Endodermal cell (in vitro differentiated cells): ENCODE measurements around the gene SCTR. TPM values are rescaled to one million over a fixed set of nuclear protein-coding genes. Genes with fewer than 3 reads are reported as not detected.

Experiments used
- DNase-seq: peaks from one replicate; pipeline ENCODE4 v3.0.0-alpha.2; 2017
- H3K27ac ChIP-seq: 2 replicates; pipeline ENCODE4 v1.5.1; 2013; ENCODE audit warnings: mild to moderate bottlenecking, low read depth, low read length, moderate library complexity
- H3K27me3 ChIP-seq: 2 replicates; pipeline ENCODE4 v1.6.1; 2013; ENCODE audit warnings: mild to moderate bottlenecking, low read length, moderate library complexity; ENCODE audit not compliant: insufficient read depth, control insufficient read depth, poor library complexity, severe bottlenecking
- H3K36me3 ChIP-seq: 2 replicates; pipeline ENCODE4 v1.7.0; 2013; ENCODE audit warnings: mild to moderate bottlenecking, low read length, moderate library complexity; ENCODE audit not compliant: control insufficient read depth, insufficient read depth
- H3K4me1 ChIP-seq: one replicate; pipeline ENCODE4 v1.7.0; 2013; ENCODE audit warnings: low read length; ENCODE audit not compliant: control insufficient read depth, insufficient read depth
- H3K4me3 ChIP-seq: 2 replicates; pipeline ENCODE4 v1.5.1; 2013; ENCODE audit warnings: mild to moderate bottlenecking, low read length, moderate library complexity
- H3K9ac ChIP-seq: 2 replicates; pipeline ENCODE4 v1.6.1; 2013; ENCODE audit warnings: mild to moderate bottlenecking, low read length, moderate library complexity; ENCODE audit not compliant: poor library complexity, severe bottlenecking; ENCODE audit errors: extremely low read depth
- H3K9me3 ChIP-seq: 2 replicates; pipeline ENCODE4 v1.6.1; 2013; ENCODE audit warnings: mild to moderate bottlenecking, low read length, moderate library complexity; ENCODE audit not compliant: control insufficient read depth
- H3K27ac Mint-ChIP-seq: 2 replicates; pipeline ENCODE4 v1.8.0; 2020; ENCODE audit warnings: mixed read lengths
- H3K27me3 Mint-ChIP-seq: 2 replicates; pipeline ENCODE4 v1.8.0; 2021; ENCODE audit warnings: mild to moderate bottlenecking, mixed read lengths; ENCODE audit not compliant: insufficient read depth
- H3K36me3 Mint-ChIP-seq: 2 replicates; pipeline ENCODE4 v1.8.0; 2020; ENCODE audit warnings: low read depth, mixed read lengths
- H3K4me1 Mint-ChIP-seq: 2 replicates; pipeline ENCODE4 v1.8.0; 2020; ENCODE audit warnings: mixed read lengths
- H3K4me3 Mint-ChIP-seq: 2 replicates; pipeline ENCODE4 v1.8.0; 2020; ENCODE audit warnings: mild to moderate bottlenecking, moderate library complexity, mixed read lengths
- H3K9me3 Mint-ChIP-seq: 2 replicates; pipeline ENCODE4 v1.8.0; 2020; ENCODE audit warnings: mild to moderate bottlenecking, mixed read lengths
- WGBS, 2 experiments: methylation state at CpG; one replicate each; pipeline versions ENCODE4 v1.1.5 to v1.1.7; 2013; ENCODE audit warnings: missing lambda C conversion rate in 2 of 2, mixed read lengths in 1 of 2; ENCODE audit not compliant: insufficient coverage in 1 of 2, insufficient read length in 1 of 2; 5-methylcytosine and 5-hydroxymethylcytosine counted together
- total RNA-seq, 2 donors: library from RNA; stranded (reverse); fragmentation: NEBNext Ultra II Directional in 1 of 2; extraction: Animal tissue kit (Norgen Biotek cat#: 25700) in 1 of 2; gene quantifications; 2 replicates in 1 of 2; 3 replicates in 1 of 2; pipeline ENCODE4 v1.2.1, GENCODE V29; 2021
- TF ChIP-seq, protein P1 (sequence below): fragments of 200-600 bp; sonication (generic); conservative IDR thresholded peaks from 2 replicates; pipeline ENCODE4 v1.5.0; 2021; ENCODE audit warnings: antibody characterized with exemption, mild to moderate bottlenecking

SCTR gene
- total RNA-seq, 2 donors from 2014 or later = 0.20 to 0.49 TPM

DNA sequence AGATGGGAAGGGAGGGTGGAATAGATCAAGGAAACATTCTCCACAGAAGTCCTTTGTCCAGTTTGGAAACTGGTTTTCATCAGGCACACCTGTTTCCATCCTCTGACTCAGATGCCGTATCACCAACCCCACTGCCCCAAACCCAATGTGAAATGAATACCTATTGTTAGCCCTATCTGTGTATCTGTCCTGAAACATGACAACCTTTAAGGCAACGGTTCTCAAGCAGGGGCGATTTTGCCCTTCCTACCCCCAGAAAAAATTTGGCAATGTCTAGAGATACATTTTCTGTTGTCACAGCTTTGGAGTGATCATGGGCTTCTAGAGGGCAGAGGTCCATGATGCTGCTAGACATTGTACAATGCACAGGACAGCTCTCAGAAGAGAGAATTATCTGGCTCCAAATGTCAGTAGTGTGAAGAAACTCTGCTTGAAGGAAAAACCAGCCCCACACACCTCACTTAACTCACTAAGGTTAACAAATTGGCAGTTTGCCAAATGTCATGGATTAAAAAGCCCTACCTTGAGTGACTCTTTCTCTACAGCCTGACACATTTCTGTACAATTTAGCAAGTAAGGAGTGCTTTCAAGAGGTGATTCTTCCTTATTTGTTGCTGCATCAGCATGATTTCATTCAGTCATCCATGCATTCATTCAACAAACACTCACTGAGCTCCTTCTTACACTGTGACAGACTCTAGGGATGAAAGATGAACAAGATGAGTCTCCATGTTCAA lies 3.4 kb downstream of the SCTR start:
- Mint-ChIP-seq H3K9me3 (no peaks in the 10 kb centered on the region), H3K4me3 (no peak overlapping the region), H3K27ac (no peak overlapping the region), H3K4me1 (peaks cover 6% of the 10 kb centered on the region), H3K36me3 (no peaks in the 10 kb centered on the region), H3K27me3 (peaks cover 68% of the 10 kb centered on the region)
- Histone ChIP-seq H3K9ac (no peak overlapping the region), H3K36me3 (no peaks in the 10 kb centered on the region), H3K27ac (no peak overlapping the region), H3K4me3 (no peak overlapping the region), H3K9me3 (no peaks in the 10 kb centered on the region), H3K4me1 (peaks cover 4% of the 10 kb centered on the region), H3K27me3 (peaks cover 51% of the 10 kb centered on the region)
- DNase-seq = no peak
- 74 to 83% methylated on average over 3 of the region's 3 CpGs for WGBS, 2 experiments
- TF ChIP-seq, protein P1, sequence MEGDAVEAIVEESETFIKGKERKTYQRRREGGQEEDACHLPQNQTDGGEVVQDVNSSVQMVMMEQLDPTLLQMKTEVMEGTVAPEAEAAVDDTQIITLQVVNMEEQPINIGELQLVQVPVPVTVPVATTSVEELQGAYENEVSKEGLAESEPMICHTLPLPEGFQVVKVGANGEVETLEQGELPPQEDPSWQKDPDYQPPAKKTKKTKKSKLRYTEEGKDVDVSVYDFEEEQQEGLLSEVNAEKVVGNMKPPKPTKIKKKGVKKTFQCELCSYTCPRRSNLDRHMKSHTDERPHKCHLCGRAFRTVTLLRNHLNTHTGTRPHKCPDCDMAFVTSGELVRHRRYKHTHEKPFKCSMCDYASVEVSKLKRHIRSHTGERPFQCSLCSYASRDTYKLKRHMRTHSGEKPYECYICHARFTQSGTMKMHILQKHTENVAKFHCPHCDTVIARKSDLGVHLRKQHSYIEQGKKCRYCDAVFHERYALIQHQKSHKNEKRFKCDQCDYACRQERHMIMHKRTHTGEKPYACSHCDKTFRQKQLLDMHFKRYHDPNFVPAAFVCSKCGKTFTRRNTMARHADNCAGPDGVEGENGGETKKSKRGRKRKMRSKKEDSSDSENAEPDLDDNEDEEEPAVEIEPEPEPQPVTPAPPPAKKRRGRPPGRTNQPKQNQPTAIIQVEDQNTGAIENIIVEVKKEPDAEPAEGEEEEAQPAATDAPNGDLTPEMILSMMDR = no peak

DNA sequence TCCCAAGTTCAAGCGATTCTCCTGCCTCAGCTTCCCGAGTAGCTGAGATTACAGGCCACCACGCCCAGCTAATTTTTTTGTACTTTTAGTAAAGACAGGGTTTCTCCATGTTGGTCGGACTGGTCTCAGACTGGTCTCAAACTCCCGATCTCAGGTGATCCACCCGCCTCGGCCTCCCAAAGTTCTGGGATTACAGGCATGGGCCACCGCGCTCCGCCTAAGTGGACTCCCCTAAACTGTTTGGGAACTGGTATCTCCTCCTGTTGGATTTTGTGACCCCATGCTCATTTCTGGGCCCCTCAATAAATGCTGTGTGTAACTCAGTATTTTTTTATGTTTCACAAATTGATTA lies 5.2 kb downstream of the SCTR start:
- peaks cover 53% of the 10 kb centered on the region for H3K27me3 Mint-ChIP-seq
- 89 to 96% methylated on average over 10 of the region's 10 CpGs for WGBS, 2 experiments

GRCh38 chr2:119518401-119519056 lies 5.8 kb downstream of the SCTR start:
- no peak for DNase-seq
- H3K36me3 Mint-ChIP-seq = no peaks in the 10 kb centered on the region
- no peak overlapping the region for H3K27ac Mint-ChIP-seq
- H3K4me3 Mint-ChIP-seq = no peak overlapping the region
- peaks cover 2% of the 10 kb centered on the region for H3K4me1 ChIP-seq
- no peak overlapping the region for H3K4me3 ChIP-seq
- no peaks in the 10 kb centered on the region for H3K36me3 ChIP-seq
- H3K9me3 Mint-ChIP-seq = no peaks in the 10 kb centered on the region
- TF ChIP-seq, protein P1 = no peak
- peaks cover 49% of the 10 kb centered on the region for H3K27me3 Mint-ChIP-seq
- H3K4me1 Mint-ChIP-seq = peaks cover 7% of the 10 kb centered on the region
- 85 to 92% methylated on average over 5 to 10 of the region's 10 CpGs for WGBS, 2 experiments
- H3K27ac ChIP-seq = no peak overlapping the region
- no peak overlapping the region for H3K9ac ChIP-seq
- peaks cover 27% of the 10 kb centered on the region for H3K27me3 ChIP-seq
- H3K9me3 ChIP-seq = no peaks in the 10 kb centered on the region

More for the DNA sequence above, 5.2 kb downstream of the SCTR start:
- peaks cover 33% of the 10 kb centered on the region for H3K27me3 ChIP-seq
- Mint-ChIP-seq H3K36me3 (no peaks in the 10 kb centered on the region), H3K4me3 (no peak overlapping the region), H3K27ac (no peak overlapping the region), H3K9me3 (no peaks in the 10 kb centered on the region), H3K4me1 (peaks cover 9% of the 10 kb centered on the region)
- H3K36me3 ChIP-seq = no peaks in the 10 kb centered on the region
- H3K4me1 ChIP-seq = peaks cover 2% of the 10 kb centered on the region
- no peak for DNase-seq
- no peaks in the 10 kb centered on the region for H3K9me3 ChIP-seq
- no peak overlapping the region for H3K9ac ChIP-seq
- no peak overlapping the region for H3K4me3 ChIP-seq
- TF ChIP-seq, protein P1 = no peak
- H3K27ac ChIP-seq = no peak overlapping the region
